ENCODE measurements around the gene ADAM22.
A peak's percentile ranks its signal among the peaks of the same experiment; 100 is the strongest.
"Not testable (repeated sequence)": the region's sequence is repeated elsewhere in the genome, so short reads cannot be mapped to it uniquely, and the experiment has no call there.

Gene ADAM22

DNA sequence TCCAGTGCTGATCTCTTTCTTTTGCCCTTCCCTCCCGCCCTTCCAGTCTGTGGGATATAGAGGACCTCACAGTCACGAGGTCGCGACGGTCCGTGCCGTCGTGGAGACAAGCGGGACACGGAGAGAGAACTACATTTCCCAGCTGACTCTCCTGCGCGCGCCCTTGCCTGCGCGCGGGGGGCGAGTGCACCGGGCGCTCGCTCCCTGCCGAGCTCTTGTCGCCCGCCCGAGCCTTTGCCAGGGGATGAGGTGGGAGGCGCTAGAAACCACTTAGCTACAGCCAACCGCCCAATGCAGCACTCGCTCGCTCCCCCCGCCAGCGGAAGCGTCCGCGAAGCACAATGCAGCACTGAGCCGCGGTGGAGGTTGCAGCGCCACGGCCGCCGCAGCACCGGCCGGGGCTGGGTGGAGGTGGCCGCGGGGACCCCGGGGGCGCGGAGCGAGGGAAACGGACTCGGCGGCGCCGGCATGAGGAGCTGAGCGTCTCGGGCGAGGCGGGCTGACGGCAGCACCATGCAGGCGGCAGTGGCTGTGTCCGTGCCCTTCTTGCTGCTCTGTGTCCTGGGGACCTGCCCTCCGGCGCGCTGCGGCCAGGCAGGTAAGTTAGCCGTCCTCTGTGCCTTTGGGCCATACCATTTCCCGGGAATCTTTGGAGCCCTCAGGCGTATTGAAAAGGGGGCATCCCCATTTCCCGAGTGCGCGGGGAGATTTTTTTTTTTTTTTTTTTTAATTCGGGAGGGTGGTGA is at the start of gene ADAM22:
Gene ADAM22 (plus strand): TSS at position 299 of the 746 bp plus-strand sequence. CDS start 215 bp downstream, at position 514.
- peak; percentile 78 for DNase-seq (ENCODE audit: low spot score)

- no peak for DNase-seq (ENCODE audit: low spot score)
Observed at GRCh38 chr7:87885018-87885417, 49.0 kb upstream of the ADAM22 start.

DNA sequence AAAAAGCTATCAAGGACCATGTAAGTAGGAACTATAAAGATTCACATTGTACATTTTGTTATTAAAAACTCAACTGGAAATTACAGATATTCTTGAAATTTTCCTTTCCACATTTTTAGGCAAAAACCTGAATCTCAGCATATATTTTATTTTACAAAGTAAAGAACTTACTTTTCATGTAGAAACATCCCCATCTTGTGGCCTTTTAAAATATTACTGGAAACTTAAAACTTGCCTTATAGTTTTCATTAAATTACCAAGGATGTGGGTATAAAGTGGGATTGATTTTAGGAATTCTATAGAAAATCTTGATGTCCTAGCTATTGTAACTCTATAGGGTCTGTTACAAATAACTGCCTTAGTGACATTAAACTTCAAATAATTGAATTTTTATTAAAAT is 47.2 kb upstream of the ADAM22 start:
- no peak for DNase-seq (ENCODE audit: low spot score)

- DNase-seq (ENCODE audit: low spot score), result no peak
Observed at GRCh38 chr7:87895363-87895762, 38.7 kb upstream of the ADAM22 start.

DNA sequence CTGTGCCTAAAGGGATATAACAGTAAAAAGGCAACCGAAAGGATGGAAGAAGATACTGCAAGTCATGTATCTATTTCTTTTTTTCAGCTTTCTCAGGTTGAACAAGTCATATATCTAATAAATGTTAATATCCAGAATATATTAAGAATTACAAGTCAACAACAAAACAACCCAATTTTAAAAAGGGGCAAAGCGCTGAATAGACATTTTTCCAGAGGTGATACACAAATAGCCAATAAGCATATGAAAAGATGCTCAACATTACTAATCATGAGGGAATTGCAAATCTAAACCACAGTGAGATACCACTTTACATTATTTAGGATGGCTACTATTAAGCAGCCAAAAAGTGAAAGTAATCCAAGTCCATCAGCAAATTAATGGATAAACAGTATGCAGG is 34.8 kb upstream of the ADAM22 start:
- DNase-seq (ENCODE audit: low spot score), result no peak

- not testable (repeated sequence) for DNase-seq (ENCODE audit: low spot score)
Observed at GRCh38 chr7:87907136-87907906, 26.7 kb upstream of the ADAM22 start.

DNA sequence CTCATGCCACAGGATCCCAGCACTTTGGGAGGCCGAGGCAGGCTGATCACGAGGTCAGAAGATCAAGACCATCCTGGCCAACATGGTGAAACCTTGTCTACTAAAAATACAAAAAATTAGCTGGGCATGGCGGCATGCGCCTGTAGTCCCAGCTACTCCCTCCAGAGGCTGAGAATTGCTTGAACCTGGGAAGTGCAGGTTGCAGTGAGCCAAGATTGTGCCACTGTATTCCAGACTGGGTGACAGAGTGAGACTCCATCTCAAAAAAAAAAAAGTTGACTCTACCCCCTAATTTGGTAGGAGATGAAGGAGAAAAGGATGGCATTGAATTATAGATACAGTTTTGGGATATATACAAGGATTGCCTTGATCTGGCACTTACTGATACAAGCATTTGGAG is 25.2 kb upstream of the ADAM22 start:
- DNase-seq (ENCODE audit: low spot score), result not testable (repeated sequence)

DNA sequence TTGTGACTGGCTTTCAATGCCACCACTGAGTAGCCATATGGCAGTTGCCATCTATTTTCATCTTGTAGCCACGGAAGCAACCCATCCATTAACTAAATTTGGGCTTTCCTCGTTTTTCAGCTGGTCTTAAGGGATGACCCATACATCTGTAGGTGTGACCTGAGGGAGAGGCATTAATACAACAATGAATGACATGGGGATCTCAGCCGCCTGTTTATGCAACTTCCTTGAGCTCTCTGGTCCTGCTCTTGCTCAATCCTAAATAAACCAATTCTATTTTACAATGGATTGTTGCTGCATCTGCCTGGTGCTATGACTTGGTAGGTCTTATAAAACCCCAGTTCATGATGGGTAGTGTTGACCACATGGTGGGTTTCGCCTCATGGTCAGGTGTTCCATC is 21.9 kb upstream of the ADAM22 start:
- DNase-seq (ENCODE audit: low spot score), result no peak

GRCh38 chr7:87918740-87919139 is 15.3 kb upstream of the ADAM22 start:
- no peak for DNase-seq (ENCODE audit: low spot score)

GRCh38 chr7:87919875-87920274 is 14.2 kb upstream of the ADAM22 start:
- DNase-seq (ENCODE audit: low spot score), result no peak

DNA sequence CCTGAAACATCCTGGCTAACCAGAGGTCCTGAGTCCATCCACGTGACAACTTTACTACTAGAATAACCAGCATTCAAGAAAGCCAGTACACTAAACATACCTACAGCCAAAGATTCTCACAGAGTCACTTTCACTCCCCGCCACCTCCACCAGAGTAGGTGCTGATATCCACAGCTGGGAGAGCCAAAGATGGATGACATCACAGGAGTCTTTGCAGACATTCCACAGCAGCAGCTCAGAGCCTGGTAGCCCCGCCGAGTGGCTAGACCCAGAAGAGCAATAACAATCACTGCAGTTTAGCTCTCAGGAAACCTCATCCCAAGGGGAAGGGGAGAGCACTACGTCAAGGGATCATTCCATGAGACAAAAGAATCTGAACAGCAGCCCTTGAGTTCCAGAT is 13.5 kb upstream of the ADAM22 start:
- no peak for DNase-seq (ENCODE audit: low spot score)

- DNase-seq (ENCODE audit: low spot score), result not testable (repeated sequence)
Observed at GRCh38 chr7:87922759-87923395, 11.2 kb upstream of the ADAM22 start.

DNA sequence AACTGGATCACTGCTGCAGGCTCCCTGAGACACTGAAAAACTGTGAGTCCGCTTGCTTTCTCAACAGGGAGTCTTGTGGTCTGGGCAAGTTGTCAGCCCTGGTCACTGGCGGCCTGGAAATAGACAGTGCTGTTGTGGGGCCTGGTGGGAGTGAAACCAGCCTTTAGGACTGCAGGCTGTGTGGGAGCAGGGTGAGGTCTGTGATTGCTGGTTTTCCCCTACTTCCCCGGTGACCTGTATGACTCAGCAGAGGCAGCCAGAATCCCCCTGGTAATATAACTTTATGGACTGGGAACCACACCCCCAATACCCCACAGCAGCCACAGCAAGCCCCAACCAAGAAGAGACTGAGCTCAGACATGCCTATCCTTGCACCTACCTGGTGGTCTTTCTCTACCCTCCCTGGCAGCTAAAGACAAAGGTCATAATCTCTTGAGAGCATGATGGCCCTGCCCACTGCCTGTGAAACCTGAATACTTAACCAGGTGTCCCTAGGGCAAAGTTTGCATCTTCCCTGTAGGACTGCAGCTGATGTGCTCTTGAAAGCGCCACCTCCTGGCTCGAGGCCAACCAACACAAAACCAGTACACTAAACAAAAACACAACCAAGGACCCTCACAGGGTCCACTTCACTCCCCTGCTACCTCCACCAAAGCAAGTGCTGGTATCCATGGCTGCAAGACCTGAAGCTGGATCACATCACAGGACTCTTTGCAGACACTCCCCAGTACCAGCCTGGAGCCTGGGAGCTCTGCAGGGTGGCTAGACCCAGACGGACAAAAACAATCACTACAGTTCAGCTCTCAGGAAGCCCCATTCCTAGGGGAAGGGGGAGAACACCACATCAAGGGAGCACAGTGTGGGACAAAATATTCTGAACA is 7.2 kb upstream of the ADAM22 start:
- no peak for DNase-seq (ENCODE audit: low spot score)

DNA sequence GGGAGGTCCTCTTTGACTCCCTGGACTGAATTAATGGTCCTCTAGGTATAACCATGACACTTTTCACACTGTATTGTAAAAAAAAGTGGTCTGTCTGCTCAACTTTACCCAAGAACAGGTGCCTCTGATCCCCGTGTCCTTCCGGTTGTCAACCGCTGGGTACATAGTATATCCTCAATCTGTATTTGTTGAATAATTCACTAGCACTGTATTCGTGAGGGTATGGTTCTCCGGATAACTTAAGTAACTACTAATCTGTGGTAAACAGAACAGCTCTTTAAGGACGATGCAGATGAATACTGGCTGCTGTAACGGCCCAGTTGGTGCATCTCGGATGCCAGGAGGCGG is 472 bp upstream of the ADAM22 start:
- DNase-seq (ENCODE audit: low spot score), result no peak

DNA sequence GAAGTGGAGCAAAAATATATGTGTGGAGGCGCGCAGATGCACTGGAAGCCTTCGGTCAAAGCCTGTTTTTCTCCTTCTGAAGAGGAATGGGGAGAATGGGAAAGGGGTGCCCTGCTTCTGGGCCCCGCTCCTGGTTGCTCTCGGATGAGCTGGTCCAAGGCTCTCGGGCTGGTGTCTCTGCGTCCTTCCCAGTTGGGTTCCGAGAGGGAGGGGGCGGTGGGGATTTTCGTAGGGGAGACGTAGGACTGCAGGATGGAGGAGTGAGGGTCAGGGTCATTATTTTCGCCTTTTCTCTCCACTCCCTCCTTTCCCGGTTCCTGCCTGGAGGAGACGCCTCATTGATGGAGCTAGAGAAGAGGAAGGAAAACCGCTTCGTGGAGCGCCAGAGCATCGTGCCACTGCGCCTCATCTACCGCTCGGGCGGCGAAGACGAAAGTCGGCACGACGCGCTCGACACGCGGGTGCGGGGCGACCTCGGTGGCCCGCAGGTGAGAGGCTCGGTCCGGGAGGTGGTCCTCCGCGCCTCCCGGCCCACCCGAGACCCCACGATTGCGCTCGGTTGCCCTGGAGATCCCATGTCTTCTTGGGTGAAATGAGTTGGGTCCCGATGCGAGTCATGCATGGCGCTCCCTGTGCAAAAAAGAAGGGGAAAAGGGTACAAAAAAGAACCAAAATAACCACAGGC is 790 bp downstream of the ADAM22 start:
- DNase-seq (ENCODE audit: low spot score), result peak; percentile 33

- no peak for DNase-seq (ENCODE audit: low spot score)
Observed at GRCh38 chr7:87935384-87935706, 1.3 kb downstream of the ADAM22 start.

DNA sequence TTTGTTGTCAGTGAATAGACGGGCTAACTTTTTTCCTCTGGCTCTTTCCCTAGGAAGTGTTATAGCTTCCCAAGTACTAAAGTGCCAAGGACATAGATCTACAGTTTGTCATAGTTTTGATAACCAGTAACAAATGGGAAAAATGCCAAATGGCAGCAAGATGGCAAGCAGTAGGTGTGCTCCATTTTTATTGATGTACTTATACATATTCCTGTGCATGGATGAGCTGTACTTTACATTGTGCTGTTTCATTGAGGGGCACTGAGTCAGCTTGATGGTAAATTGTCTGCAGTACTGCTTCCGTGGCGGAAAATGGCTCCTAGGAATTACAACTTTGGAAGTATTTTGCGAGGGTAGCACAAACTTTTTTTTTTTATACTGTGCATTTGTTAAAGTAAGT is 7.1 kb downstream of the ADAM22 start:
- DNase-seq (ENCODE audit: low spot score), result no peak

GRCh38 chr7:87944547-87944946 is 10.5 kb downstream of the ADAM22 start:
- no peak for DNase-seq (ENCODE audit: low spot score)

DNA sequence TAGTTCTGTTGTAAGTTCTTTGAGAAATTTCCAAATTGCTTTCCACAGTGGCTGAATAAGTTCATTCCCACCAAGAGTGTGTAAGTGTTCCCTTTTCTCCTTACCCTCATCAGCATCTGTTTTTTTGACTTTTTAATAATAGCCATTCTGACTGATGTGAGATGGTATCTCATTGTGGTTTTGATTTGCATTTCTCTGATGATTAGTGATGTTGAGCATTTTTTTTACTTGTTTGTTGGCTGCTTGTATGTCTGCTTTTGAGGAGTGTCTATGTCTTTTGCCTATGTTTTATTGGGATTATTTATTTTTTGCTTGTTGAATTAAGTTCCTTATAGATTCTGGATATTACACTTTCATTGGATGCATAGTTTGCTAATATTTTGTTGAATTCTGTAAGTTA is 11.9 kb downstream of the ADAM22 start:
- not testable (repeated sequence) for DNase-seq (ENCODE audit: low spot score)

DNA sequence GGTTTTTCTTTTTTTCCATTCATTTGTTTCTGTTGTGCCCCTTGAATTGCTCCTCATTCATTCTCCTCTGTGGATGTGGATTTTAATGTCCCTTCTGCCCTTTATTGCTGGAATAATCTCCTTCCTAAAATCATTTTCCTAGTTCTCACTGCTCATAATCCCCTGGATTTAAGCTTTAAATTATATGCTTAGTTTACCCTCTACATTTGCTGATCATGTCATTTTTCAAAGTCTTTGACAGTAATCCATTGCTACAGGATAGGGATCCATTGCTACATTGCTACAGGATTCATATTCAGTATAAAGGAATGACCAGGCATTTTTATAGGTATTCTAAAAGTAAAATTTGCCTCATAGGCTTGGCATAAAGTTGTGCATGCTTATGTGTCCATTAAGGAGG is 14.3 kb downstream of the ADAM22 start:
- DNase-seq (ENCODE audit: low spot score), result no peak

GRCh38 chr7:87959336-87959735 is 25.3 kb downstream of the ADAM22 start:
- DNase-seq (ENCODE audit: low spot score), result no peak

DNA sequence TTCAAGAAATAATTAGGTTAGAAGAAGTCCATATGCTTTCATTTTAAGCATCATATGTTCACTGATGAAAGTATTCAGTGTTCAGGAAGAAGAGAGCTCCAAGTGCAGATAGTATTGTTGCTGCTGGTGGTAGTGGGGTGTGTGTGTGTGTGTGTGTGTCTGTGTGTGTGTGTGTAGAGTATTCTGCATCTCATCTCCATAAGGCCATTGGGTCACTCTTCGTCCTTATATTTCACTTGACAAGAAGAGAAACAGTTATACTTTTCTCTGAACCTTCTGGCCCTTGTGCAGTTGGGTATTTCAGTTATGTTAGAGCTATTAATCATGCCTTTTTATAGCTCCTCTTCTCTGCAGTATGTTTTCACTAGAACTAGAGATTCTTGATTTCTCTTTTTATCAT is 26.2 kb downstream of the ADAM22 start:
- DNase-seq (ENCODE audit: low spot score), result no peak
